ENCODE measurements around the gene DEPDC7.
"Not testable (repeated sequence)": the region's sequence is repeated elsewhere in the genome, so short reads cannot be mapped to it uniquely, and the experiment has no call there.

Gene DEPDC7

GRCh38 chr11:33015621-33016551 lies at the start of gene DEPDC7:
TSS of gene DEPDC7 (plus strand) at chr11:33015878. CDS start at chr11:33015956, 78 bp downstream.
- peak; percentile 72 to 74 for DNase-seq (ENCODE audit: low read depth in 2 of 2)

- no peak for DNase-seq (ENCODE audit: low read depth in 2 of 2)
Observed at GRCh38 chr11:32968541-32968940, 47.1 kb upstream of the DEPDC7 start.

GRCh38 chr11:32972233-32972632 lies 43.4 kb upstream of the DEPDC7 start:
- not testable (repeated sequence) for DNase-seq (ENCODE audit: low read depth in 2 of 2)

- DNase-seq (ENCODE audit: low read depth in 2 of 2) = no peak
Observed at GRCh38 chr11:32972781-32973180, 42.9 kb upstream of the DEPDC7 start.

- DNase-seq (ENCODE audit: low read depth in 2 of 2) = no peak
Observed at GRCh38 chr11:32982626-32983025, 33.1 kb upstream of the DEPDC7 start.

- no peak for DNase-seq (ENCODE audit: low read depth in 2 of 2)
Observed at GRCh38 chr11:32983506-32983905, 32.2 kb upstream of the DEPDC7 start.

GRCh38 chr11:32985600-32985999 lies 30.1 kb upstream of the DEPDC7 start:
- no peak for DNase-seq (ENCODE audit: low read depth in 2 of 2)

- DNase-seq (ENCODE audit: low read depth in 2 of 2) = no peak
Observed at GRCh38 chr11:32987851-32988250, 27.8 kb upstream of the DEPDC7 start.

GRCh38 chr11:32990481-32990880 lies 25.2 kb upstream of the DEPDC7 start:
- no peak for DNase-seq (ENCODE audit: low read depth in 2 of 2)

GRCh38 chr11:32991427-32991826 lies 24.3 kb upstream of the DEPDC7 start:
- no peak for DNase-seq (ENCODE audit: low read depth in 2 of 2)

GRCh38 chr11:32991898-32992297 lies 23.8 kb upstream of the DEPDC7 start:
- no peak for DNase-seq (ENCODE audit: low read depth in 2 of 2)

GRCh38 chr11:33000181-33000580 lies 15.5 kb upstream of the DEPDC7 start:
- DNase-seq (ENCODE audit: low read depth in 2 of 2) = no peak

GRCh38 chr11:33001281-33001680 lies 14.4 kb upstream of the DEPDC7 start:
- DNase-seq (ENCODE audit: low read depth in 2 of 2) = no peak

- no peak for DNase-seq (ENCODE audit: low read depth in 2 of 2)
Observed at GRCh38 chr11:33001751-33002542, 13.7 kb upstream of the DEPDC7 start.

GRCh38 chr11:33005175-33005574 lies 10.5 kb upstream of the DEPDC7 start:
- no peak for DNase-seq (ENCODE audit: low read depth in 2 of 2)

- no peak for DNase-seq (ENCODE audit: low read depth in 2 of 2)
Observed at GRCh38 chr11:33006010-33006409, 9.7 kb upstream of the DEPDC7 start.

GRCh38 chr11:33013755-33014154 lies 1.9 kb upstream of the DEPDC7 start:
- no peak for DNase-seq (ENCODE audit: low read depth in 2 of 2)

GRCh38 chr11:33016654-33017053 lies 976 bp downstream of the DEPDC7 start:
- no peak for DNase-seq (ENCODE audit: low read depth in 2 of 2)

- DNase-seq (ENCODE audit: low read depth in 2 of 2) = no peak
Observed at GRCh38 chr11:33017478-33017877, 1.8 kb downstream of the DEPDC7 start.

- no peak for DNase-seq (ENCODE audit: low read depth in 2 of 2)
Observed at GRCh38 chr11:33017965-33018364, 2.3 kb downstream of the DEPDC7 start.

GRCh38 chr11:33018840-33019239 lies 3.2 kb downstream of the DEPDC7 start:
- DNase-seq (ENCODE audit: low read depth in 2 of 2) = no peak

- DNase-seq (ENCODE audit: low read depth in 2 of 2) = no peak
Observed at GRCh38 chr11:33021501-33021900, 5.8 kb downstream of the DEPDC7 start.

- DNase-seq (ENCODE audit: low read depth in 2 of 2) = no peak
Observed at GRCh38 chr11:33021937-33022336, 6.3 kb downstream of the DEPDC7 start.
